Measurements from ENCODE around the gene OLA1.
A peak's percentile ranks its signal among the peaks of the same experiment; 100 is the strongest.
"Not testable (repeated sequence)": the region's sequence is repeated elsewhere in the genome, so short reads cannot be mapped to it uniquely, and the experiment has no call there.

OLA1 gene

GRCh38 chr2:174248187-174248997, at the start of gene OLA1:
OLA1 (minus strand) TSS chr2:174248532; CDS start chr2:174246815, 1,717 bp downstream.
- Mint-ChIP-seq H3K4me1 (ENCODE audit: low read depth) (peaks cover 31% of the 10 kb centered on the region), H3K27me3 (no peaks in the 10 kb centered on the region), H3K27ac (peak within 1 kb of the TSS; percentile 88), H3K36me3 (peaks cover 6% of the 10 kb centered on the region), H3K9me3 (ENCODE audit: low read depth) (no peaks in the 10 kb centered on the region), H3K4me3 (peak within 1 kb of the TSS; percentile 92)

GRCh38 chr2:174292908-174293307, 44.6 kb upstream of the OLA1 start:
- no peaks in the 10 kb centered on the region for H3K9me3 Mint-ChIP-seq (ENCODE audit: low read depth)
- no peaks in the 10 kb centered on the region for H3K4me1 Mint-ChIP-seq (ENCODE audit: low read depth)
- no peaks in the 10 kb centered on the region for H3K36me3 Mint-ChIP-seq
- H3K27ac Mint-ChIP-seq: no peak overlapping the region
- H3K4me3 Mint-ChIP-seq: no peak overlapping the region
- H3K27me3 Mint-ChIP-seq: peaks cover 5% of the 10 kb centered on the region

- no peak overlapping the region for H3K4me3 Mint-ChIP-seq
- H3K36me3 Mint-ChIP-seq: no peaks in the 10 kb centered on the region
- H3K4me1 Mint-ChIP-seq (ENCODE audit: low read depth): no peaks in the 10 kb centered on the region
- no peak overlapping the region for H3K27ac Mint-ChIP-seq
- no peaks in the 10 kb centered on the region for H3K9me3 Mint-ChIP-seq (ENCODE audit: low read depth)
- H3K27me3 Mint-ChIP-seq: peaks cover 13% of the 10 kb centered on the region
Observed at GRCh38 chr2:174286172-174286571, 37.8 kb upstream of the OLA1 start.

DNA sequence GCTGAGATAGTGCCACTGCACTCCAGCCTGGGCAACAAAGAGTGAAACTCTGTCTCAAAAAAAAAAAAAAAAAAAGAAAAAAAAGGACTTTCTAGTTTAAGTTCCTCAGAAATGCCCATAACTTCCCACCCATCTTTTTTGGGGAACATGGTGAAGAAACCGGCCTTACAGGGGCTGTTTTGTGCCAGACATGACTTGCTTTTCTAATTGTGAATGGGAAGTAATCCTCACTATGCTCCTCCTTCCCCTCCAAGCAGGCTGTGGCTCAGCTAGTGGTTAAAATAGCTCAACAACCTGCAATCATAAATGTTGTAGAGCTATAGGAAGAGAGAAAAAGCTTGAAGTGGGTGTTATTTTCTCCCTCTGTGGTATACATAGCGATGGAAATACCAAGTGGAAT, 34.1 kb upstream of the OLA1 start:
- H3K4me1 Mint-ChIP-seq (ENCODE audit: low read depth): no peaks in the 10 kb centered on the region
- H3K27ac Mint-ChIP-seq: no peak overlapping the region
- no peaks in the 10 kb centered on the region for H3K36me3 Mint-ChIP-seq
- peaks cover 13% of the 10 kb centered on the region for H3K27me3 Mint-ChIP-seq
- H3K4me3 Mint-ChIP-seq: no peak overlapping the region
- H3K9me3 Mint-ChIP-seq (ENCODE audit: low read depth): no peaks in the 10 kb centered on the region

- peaks cover 10% of the 10 kb centered on the region for H3K27me3 Mint-ChIP-seq
- no peak overlapping the region for H3K27ac Mint-ChIP-seq
- H3K36me3 Mint-ChIP-seq: no peaks in the 10 kb centered on the region
- H3K4me1 Mint-ChIP-seq (ENCODE audit: low read depth): no peaks in the 10 kb centered on the region
- no peaks in the 10 kb centered on the region for H3K9me3 Mint-ChIP-seq (ENCODE audit: low read depth)
- H3K4me3 Mint-ChIP-seq: no peak overlapping the region
Observed at GRCh38 chr2:174281736-174282135, 33.4 kb upstream of the OLA1 start.

GRCh38 chr2:174280596-174280995, 32.3 kb upstream of the OLA1 start:
- no peaks in the 10 kb centered on the region for H3K36me3 Mint-ChIP-seq

GRCh38 chr2:174270263-174270662, 21.9 kb upstream of the OLA1 start:
- H3K36me3 Mint-ChIP-seq; H3K4me3 Mint-ChIP-seq; H3K27ac Mint-ChIP-seq; H3K27me3 Mint-ChIP-seq; H3K4me1 Mint-ChIP-seq (ENCODE audit: low read depth); H3K9me3 Mint-ChIP-seq (ENCODE audit: low read depth): not testable (repeated sequence)

More at GRCh38 chr2:174280596-174280995, 32.3 kb upstream of the OLA1 start:
- H3K9me3 Mint-ChIP-seq (ENCODE audit: low read depth): no peaks in the 10 kb centered on the region
- H3K4me1 Mint-ChIP-seq (ENCODE audit: low read depth): no peaks in the 10 kb centered on the region
- no peak overlapping the region for H3K27ac Mint-ChIP-seq
- H3K4me3 Mint-ChIP-seq: no peak overlapping the region
- H3K27me3 Mint-ChIP-seq: peaks cover 10% of the 10 kb centered on the region

GRCh38 chr2:174266288-174266687, 18.0 kb upstream of the OLA1 start:
- no peak overlapping the region for H3K27ac Mint-ChIP-seq
- H3K4me3 Mint-ChIP-seq: no peak overlapping the region
- H3K9me3 Mint-ChIP-seq (ENCODE audit: low read depth): no peaks in the 10 kb centered on the region
- H3K36me3 Mint-ChIP-seq: no peaks in the 10 kb centered on the region
- no peaks in the 10 kb centered on the region for H3K4me1 Mint-ChIP-seq (ENCODE audit: low read depth)
- H3K27me3 Mint-ChIP-seq: peaks cover 15% of the 10 kb centered on the region

GRCh38 chr2:174263997-174264396, 15.7 kb upstream of the OLA1 start:
- Mint-ChIP-seq H3K4me3 (no peak overlapping the region), H3K4me1 (ENCODE audit: low read depth) (no peaks in the 10 kb centered on the region), H3K27me3 (peaks cover 18% of the 10 kb centered on the region), H3K9me3 (ENCODE audit: low read depth) (no peaks in the 10 kb centered on the region), H3K27ac (no peak overlapping the region), H3K36me3 (no peaks in the 10 kb centered on the region)

GRCh38 chr2:174259981-174260380, 11.6 kb upstream of the OLA1 start:
- peaks cover 6% of the 10 kb centered on the region for H3K9me3 Mint-ChIP-seq (ENCODE audit: low read depth)
- no peaks in the 10 kb centered on the region for H3K4me1 Mint-ChIP-seq (ENCODE audit: low read depth)
- no peaks in the 10 kb centered on the region for H3K36me3 Mint-ChIP-seq
- H3K4me3 Mint-ChIP-seq: no peak overlapping the region
- peaks cover 14% of the 10 kb centered on the region for H3K27me3 Mint-ChIP-seq
- no peak overlapping the region for H3K27ac Mint-ChIP-seq

- H3K36me3 Mint-ChIP-seq: no peaks in the 10 kb centered on the region
- no peak overlapping the region for H3K27ac Mint-ChIP-seq
- no peak overlapping the region for H3K4me3 Mint-ChIP-seq
- peaks cover 2% of the 10 kb centered on the region for H3K4me1 Mint-ChIP-seq (ENCODE audit: low read depth)
- H3K27me3 Mint-ChIP-seq: peaks cover 3% of the 10 kb centered on the region
- peaks cover 6% of the 10 kb centered on the region for H3K9me3 Mint-ChIP-seq (ENCODE audit: low read depth)
Observed at GRCh38 chr2:174254267-174254666, 5.9 kb upstream of the OLA1 start.

DNA sequence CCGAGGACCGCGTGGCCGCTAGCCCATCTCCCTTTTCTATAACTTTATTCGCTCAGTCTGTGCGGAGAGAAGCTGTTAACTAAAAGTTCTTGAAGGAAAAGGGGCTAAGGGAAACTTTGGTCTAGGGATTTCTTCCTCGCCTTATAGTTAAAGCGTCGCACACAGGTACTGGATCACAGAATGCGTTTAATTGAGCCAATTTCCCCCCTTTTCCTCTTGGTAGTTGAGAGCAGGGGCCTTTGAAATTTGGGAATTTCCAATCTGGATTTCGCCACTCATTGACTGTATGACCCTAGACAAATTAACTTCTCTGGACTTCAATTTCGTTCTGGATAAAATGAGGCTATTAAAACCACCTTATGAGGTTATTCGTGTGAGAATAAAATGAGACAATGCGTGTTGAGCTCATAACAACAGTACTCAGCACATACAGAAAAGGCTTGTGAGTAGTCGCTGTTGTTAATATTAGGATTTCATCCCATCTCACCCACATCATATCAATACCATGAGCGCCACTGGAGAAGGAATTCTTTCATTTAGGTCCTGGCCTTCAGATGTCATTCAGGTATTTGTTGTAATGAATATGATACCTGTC, 763 bp upstream of the OLA1 start:
- Mint-ChIP-seq H3K27ac (peak overlapping the region; percentile 88), H3K36me3 (peaks cover 6% of the 10 kb centered on the region), H3K9me3 (ENCODE audit: low read depth) (no peaks in the 10 kb centered on the region), H3K4me1 (ENCODE audit: low read depth) (peaks cover 26% of the 10 kb centered on the region), H3K27me3 (no peaks in the 10 kb centered on the region), H3K4me3 (peak overlapping the region; percentile 85)

DNA sequence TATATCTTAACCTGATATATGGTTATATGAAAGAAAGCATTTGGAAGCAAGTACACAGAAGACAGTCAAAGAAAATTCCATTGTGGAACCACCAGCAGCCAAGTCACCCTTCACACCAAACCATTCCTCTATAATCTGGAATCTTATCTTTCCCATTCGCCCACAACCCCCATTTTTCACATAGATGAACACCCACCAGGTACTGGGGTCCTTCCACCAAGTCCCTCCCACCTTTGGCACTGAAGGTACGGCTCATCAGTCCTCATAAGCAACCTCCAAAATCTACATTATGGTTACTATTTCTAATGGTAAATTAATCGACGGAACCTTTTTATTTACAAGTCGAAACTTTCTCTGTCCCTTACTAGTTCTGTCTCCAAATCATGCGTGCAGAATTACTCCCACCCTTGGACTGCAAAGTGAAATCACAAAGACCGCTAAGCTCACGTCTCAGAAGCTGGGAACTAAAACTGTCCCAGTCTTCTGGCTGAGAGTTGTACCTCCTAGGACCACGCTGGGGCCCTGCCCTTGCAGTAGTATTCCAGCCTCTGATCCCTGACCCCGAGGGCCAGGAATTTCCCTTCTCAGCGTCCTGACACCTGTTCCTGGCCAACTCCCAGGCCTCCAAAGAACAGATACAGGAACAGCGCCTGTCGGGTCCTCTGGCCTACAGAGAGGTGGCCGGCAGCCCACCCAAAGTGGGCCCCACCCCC, 702 bp downstream of the OLA1 start:
- Mint-ChIP-seq H3K4me3 (peak overlapping the region; percentile 92), H3K27me3 (no peaks in the 10 kb centered on the region), H3K9me3 (ENCODE audit: low read depth) (no peaks in the 10 kb centered on the region), H3K36me3 (peaks cover 7% of the 10 kb centered on the region), H3K27ac (peak overlapping the region; percentile 85), H3K4me1 (ENCODE audit: low read depth) (peaks cover 31% of the 10 kb centered on the region)

GRCh38 chr2:174246944-174247381, 1.4 kb downstream of the OLA1 start:
- Mint-ChIP-seq H3K27me3 (no peaks in the 10 kb centered on the region), H3K9me3 (ENCODE audit: low read depth) (no peaks in the 10 kb centered on the region), H3K4me3 (peak overlapping the region; percentile 42), H3K4me1 (ENCODE audit: low read depth) (peaks cover 35% of the 10 kb centered on the region), H3K27ac (no peak overlapping the region), H3K36me3 (peaks cover 12% of the 10 kb centered on the region)

DNA sequence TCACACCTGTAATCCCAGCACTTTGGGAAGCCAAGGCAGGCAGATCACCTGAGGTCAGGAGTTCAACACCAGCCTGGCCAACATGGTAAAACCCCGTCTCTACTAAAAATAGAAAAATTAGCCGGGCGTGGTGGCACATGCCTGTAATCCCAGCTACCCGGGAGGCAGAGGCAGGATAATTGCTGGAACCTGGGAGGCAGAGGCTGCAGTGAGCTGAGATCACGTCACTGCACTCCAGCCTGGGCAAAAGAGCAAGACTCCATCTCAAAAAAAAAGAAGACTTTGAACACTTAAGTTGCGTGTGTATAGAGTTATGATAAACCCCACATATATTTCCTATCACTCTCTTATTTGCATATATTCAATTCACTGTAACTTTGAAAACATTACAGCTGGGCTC, 2.7 kb downstream of the OLA1 start:
- H3K4me3 Mint-ChIP-seq: not testable (repeated sequence)
- peaks cover 20% of the 10 kb centered on the region for H3K36me3 Mint-ChIP-seq

More for the DNA sequence above, 2.7 kb downstream of the OLA1 start:
- peaks cover 43% of the 10 kb centered on the region for H3K4me1 Mint-ChIP-seq (ENCODE audit: low read depth)
- not testable (repeated sequence) for H3K27me3 Mint-ChIP-seq; H3K9me3 Mint-ChIP-seq (ENCODE audit: low read depth); H3K27ac Mint-ChIP-seq

Data from activated naive CD8-positive, alpha-beta T cell (primary cell).